Epithelial cell of proximal tubule (primary cell): ENCODE results near the gene TCAIM. TPM values are rescaled to one million over a fixed set of nuclear protein-coding genes. Genes with fewer than 3 reads are reported as not detected.

Experiments used
- DNase-seq: peaks from one replicate; pipeline ENCODE4 v3.0.0-alpha.2; 2011; ENCODE audit warnings: low read depth
- H3K4me3 ChIP-seq: 2 replicates; pipeline ENCODE4 v1.5.1; 2011; ENCODE audit warnings: low read depth, mild to moderate bottlenecking, low read length
- CTCF ChIP-seq: conservative IDR thresholded peaks from 2 replicates; pipeline ENCODE4 v1.5.1; 2012; ENCODE audit warnings: low read depth, mild to moderate bottlenecking, low read length
- total RNA-seq: library from RNA; depleted of rRNA; stranded (reverse); fragments of >200 nt; gene quantifications from 2 replicates; pipeline ENCODE4 v1.2.3, GENCODE V29; 2015

TCAIM gene
- total RNA-seq, 1 donor from 2014 or later: 20.9 TPM

- TF ChIP-seq CTCF: no peak
- H3K4me3 ChIP-seq: no peak overlapping the region
- DNase-seq: peak; percentile 58
Measured at GRCh38 chr3:44309500-44309899, 29.1 kb upstream of the TCAIM start.

DNA sequence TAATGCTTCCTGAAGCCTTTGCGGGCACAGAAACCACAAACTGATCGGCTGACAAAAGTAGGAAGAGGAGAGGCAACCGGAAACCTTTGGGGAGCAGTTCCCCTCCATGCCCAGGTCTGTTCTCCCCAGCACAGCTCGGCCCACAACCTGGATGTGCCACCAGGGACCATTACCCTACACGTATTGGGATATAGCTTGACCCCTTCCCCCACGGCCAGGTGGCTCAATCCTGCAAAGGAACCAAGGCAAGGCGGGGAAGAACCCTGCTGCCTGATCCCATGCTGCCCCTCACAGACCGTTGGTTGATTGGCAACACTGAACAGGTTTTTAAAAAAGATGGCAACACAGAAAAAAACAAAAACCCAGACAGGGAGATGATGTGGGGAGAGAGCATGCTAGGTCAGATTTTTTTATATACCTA lies 19.7 kb upstream of the TCAIM start:
- H3K4me3 ChIP-seq: no peak overlapping the region
- peak; percentile 32 for TF ChIP-seq CTCF
- DNase-seq: no peak

DNA sequence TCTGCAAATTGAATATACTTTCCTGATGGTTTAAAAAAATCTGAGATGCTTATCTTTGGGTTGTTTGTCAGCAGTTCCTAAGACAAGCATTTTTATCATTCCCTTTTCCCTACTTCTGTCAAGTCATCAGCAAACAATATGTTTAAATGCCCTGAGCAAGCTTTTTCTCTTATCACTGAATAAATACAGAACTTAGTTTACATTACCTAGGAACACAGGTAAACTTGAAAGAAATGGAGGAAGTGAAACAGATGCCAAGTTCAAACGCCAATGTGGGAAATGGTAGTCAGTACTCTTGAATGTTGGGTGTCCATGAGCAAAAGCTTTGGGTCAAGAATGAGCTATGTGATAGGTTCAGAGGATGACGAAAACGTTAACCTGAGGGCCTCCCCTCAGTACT lies 17.2 kb upstream of the TCAIM start:
- H3K4me3 ChIP-seq: no peak overlapping the region
- no peak for DNase-seq
- no peak for TF ChIP-seq CTCF

- no peak overlapping the region for H3K4me3 ChIP-seq
- DNase-seq: no peak
- peak; percentile 94 for TF ChIP-seq CTCF
Measured at GRCh38 chr3:44323341-44323955, 15.1 kb upstream of the TCAIM start.

GRCh38 chr3:44324584-44324983 lies 14.0 kb upstream of the TCAIM start:
- DNase-seq: no peak
- TF ChIP-seq CTCF: no peak
- no peak overlapping the region for H3K4me3 ChIP-seq

GRCh38 chr3:44326019-44326418 lies 12.5 kb upstream of the TCAIM start:
- H3K4me3 ChIP-seq: no peak overlapping the region
- TF ChIP-seq CTCF: no peak
- no peak for DNase-seq

DNA sequence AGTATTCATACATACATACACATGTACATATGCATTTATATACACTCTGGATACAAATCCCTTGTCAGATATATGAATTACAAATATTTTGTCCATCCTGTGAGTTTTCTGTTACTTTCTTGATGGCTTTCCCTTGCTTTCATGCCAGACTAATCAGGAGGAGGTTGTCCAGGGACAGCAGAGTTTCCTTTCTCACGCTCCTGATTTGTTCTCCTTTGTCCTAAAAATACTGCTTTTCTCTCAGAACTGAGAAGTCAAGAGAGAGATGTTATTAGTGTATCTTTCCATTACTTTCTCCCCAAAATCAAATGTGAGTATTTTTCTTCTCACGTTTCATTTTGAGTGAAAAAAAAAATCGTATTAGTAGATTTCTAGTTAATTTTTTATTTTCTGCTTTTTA lies 12.1 kb upstream of the TCAIM start:
- no peak for DNase-seq
- TF ChIP-seq CTCF: no peak
- H3K4me3 ChIP-seq: no peak overlapping the region
